MM.1S (cell line): Measurements from ENCODE around the gene KRTAP5-7.

ENCODE experiments used
- CTCF ChIP-seq: fragments of 300-600 bp; sonication (generic); IDR thresholded peaks from 2 replicates; pipeline ENCODE4 v1.5.1; 2016; ENCODE audit warnings: antibody characterized with exemption, low read length, mixed read lengths
- EZH2 ChIP-seq: fragments of 300-600 bp; sonication (generic); optimal IDR thresholded peaks from 2 replicates; pipeline ENCODE3; 2017; ENCODE audit warnings: low read depth, mild to moderate bottlenecking, antibody characterized with exemption, low read length, mixed read lengths
- EZH2phosphoT487 ChIP-seq: fragments of 300-600 bp; sonication (generic); IDR thresholded peaks from 2 replicates; pipeline ENCODE4 v1.6.1; 2018; ENCODE audit warnings: antibody characterized with exemption, low read length

GRCh38 chr11:71555508-71555907 is 28.4 kb downstream of the KRTAP5-7 start:
- TF ChIP-seq CTCF (no peak), EZH2 (no peak), EZH2phosphoT487 (no peak)
